GM18508 (cell line): ENCODE data around the gene SLC25A12.
A peak's percentile ranks its signal among the peaks of the same experiment; 100 is the strongest.
"Not testable (repeated sequence)": the region's sequence is repeated elsewhere in the genome, so short reads cannot be mapped to it uniquely, and the experiment has no call there.

Source experiments
- ATAC-seq: cut with Tn5 transposase; IDR thresholded peaks from one replicate; pipeline ENCODE4 v1.9.1; 2021; ENCODE audit warnings: moderate number of reproducible peaks; ENCODE audit not compliant: insufficient read depth, unreplicated experiment

Gene SLC25A12, protein sequence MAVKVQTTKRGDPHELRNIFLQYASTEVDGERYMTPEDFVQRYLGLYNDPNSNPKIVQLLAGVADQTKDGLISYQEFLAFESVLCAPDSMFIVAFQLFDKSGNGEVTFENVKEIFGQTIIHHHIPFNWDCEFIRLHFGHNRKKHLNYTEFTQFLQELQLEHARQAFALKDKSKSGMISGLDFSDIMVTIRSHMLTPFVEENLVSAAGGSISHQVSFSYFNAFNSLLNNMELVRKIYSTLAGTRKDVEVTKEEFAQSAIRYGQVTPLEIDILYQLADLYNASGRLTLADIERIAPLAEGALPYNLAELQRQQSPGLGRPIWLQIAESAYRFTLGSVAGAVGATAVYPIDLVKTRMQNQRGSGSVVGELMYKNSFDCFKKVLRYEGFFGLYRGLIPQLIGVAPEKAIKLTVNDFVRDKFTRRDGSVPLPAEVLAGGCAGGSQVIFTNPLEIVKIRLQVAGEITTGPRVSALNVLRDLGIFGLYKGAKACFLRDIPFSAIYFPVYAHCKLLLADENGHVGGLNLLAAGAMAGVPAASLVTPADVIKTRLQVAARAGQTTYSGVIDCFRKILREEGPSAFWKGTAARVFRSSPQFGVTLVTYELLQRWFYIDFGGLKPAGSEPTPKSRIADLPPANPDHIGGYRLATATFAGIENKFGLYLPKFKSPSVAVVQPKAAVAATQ

DNA sequence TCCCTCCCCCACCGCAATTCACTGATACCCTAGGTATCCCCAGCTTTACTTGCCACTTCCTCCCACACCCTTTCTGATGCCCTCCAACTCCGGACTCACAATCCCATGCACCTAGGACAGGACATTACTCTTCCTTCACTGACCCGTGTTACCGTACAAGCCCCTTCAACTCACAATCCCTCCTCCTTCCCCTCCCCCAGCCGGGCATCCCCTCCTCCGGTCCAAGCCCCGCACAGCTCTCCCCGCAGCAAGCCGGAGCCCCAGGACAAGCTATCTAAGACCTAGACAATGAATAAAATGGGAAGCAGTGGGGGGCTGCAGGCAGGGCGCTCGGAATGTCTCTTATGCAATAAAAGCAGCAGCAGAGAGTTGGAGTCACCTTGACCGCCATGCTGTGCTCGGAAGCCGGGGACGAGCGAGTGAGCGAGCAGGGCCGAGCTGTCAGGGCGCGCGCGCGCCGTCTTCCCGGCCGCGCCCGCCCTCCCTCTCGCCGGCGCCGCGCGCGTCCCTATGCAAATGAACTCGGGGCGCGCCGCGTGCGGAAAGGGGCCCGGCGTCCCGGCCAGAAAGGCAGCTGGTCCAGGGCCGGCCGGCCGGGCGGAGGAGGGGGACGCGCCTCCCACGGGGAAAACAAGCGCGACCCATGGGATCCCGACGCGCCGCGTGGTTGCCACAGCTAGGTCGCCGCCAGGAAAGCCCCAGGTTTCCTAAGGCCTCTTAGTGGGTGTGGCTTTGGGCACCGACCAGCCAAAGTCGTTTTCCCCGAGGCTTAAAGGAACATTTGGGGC, at the start of gene SLC25A12:
Gene SLC25A12, minus strand, starts transcription at position 421 of the 788 bp plus-strand sequence. Its CDS starts 30 bp downstream, at position 391.
- no peak for ATAC-seq

DNA sequence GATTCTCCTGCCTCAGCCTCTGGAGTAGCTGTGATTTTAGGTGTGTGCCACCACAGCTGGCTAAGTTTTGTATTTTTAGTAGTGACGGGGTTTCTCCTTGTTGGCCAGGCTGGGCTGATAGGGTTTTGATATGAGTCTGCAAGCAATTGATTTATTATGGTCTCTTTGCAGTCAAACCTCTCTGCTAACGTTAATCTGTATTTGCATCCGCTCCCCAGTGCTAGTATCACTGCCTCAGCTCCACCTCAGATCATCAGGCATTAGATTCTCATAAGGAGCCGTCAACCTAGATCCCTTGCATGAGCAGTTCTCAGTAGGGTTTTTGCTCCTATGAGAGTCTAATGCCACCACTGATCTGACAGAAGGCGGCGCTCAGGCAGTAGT, 47.3 kb upstream of the SLC25A12 start:
- ATAC-seq = no peak

DNA sequence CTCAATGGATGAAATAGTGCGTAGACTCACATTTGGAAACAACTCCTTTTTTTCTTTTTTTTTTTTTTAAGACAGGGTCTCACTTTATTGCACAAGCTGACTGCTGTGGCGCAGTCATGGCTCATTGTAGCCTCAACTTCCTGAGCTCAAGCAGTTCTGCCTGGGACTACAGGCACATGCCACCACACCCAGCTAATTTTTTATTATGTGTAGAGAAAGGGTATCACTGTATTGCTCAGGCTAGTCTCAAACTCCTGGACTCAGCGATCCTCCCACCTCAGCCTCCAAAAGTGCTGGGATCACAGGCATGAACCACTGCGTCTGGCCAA, 45.7 kb upstream of the SLC25A12 start:
- ATAC-seq = no peak

DNA sequence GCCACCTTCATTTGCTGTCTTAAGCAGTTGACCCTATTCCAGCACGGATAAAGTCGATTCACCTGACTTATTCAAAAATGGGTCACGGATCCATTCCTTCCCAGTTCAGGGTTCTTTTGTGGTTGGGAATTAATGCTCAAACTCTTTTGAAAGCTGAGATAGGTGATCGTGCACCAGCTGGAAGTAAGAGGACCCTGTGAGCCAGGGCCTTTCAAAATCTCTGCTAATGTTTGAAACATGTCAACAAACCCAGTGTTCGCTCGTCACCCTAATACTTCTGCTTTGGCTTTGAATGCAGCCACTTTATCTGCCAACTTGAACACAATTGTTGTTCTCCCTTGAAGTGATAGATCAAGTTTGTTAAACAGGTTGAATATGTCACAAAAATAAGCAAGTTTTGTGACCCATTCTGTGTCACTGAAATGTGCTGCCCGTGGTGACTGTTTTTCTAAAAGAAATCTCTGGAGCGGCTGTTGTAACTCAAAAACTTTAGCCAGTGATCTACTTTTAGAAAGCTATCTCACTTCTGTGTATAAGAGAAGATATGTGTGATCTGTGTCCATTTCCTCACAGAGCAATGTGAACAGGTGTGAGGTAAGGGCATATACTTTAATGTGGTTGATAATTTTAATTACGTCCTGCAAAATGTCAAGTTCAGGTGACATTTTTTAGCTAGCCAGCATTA, 45.2 kb upstream of the SLC25A12 start:
- ATAC-seq = no peak

DNA sequence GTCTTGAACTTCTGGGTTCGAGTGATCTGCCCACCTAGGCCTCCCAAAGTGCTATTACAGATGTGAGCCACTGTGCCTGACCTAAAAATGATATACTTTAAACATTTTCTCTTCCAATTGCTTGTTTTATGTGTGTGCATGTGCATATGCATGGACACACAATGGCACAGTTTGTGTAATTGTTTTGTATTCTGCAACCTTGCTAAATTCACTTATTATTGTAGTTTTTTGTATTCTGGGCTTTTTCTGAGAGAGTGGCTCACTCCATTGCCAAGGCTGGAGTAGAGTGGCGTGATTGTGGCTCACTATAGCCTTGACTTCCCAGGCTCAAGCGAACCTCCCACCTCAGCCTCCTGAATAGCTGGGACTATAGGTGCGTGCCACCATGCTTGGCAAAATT, 36.3 kb upstream of the SLC25A12 start:
- no peak for ATAC-seq

DNA sequence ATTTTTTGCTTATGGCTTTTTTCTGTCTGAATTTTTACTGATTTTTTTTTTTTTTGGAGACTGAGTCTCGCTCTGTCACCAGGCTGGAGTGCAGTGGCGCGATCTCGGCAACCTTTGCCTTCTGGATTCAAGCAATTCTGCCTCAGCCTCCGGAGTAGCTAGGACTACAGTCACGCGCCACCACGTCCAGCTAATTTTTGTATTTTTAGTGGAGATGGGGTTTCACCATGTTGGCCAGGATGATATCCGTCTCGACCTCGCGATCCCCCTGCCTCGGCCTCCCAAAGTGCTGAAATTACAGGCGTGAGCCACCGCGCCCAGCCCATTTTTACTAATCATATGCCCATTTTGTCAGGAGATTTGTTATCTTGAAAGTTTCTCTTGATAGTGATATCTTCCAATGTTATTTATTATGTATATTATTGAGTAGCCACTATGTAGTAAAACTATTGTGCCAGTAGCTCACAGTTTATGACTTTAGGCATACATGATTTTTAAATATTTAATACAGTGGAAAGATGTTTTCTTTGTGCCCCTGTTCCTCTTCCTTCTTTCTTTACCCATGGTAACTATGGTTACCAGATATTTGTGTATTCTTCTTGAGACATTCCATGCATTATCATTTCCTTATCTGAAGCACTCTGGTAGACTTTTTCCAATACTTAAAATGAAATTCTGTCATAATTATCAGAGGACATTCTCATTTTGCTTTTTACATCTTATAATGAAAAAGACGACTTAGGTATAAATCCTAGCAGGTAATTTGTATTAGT, 30.3 kb upstream of the SLC25A12 start:
- ATAC-seq = no peak

DNA sequence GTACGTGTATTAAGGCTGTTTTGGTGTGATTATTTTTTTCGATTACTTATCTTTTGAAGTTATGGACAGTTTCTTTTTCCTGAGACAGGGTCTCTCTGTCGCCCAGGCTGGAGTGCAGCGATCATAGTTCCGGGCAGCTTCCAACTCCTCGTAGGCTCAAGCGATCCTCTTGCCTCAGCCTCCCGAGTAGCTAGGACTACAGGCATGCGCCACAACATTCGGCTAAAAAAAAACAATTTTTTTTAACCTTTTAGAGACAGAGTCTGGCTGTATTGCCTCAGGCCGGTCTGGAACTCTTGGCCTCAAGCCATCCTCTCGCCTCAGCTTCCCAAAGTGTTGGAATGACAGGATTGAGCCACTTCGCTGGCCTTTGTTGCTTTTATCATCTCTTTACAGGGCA, 29.2 kb upstream of the SLC25A12 start:
- no peak for ATAC-seq

DNA sequence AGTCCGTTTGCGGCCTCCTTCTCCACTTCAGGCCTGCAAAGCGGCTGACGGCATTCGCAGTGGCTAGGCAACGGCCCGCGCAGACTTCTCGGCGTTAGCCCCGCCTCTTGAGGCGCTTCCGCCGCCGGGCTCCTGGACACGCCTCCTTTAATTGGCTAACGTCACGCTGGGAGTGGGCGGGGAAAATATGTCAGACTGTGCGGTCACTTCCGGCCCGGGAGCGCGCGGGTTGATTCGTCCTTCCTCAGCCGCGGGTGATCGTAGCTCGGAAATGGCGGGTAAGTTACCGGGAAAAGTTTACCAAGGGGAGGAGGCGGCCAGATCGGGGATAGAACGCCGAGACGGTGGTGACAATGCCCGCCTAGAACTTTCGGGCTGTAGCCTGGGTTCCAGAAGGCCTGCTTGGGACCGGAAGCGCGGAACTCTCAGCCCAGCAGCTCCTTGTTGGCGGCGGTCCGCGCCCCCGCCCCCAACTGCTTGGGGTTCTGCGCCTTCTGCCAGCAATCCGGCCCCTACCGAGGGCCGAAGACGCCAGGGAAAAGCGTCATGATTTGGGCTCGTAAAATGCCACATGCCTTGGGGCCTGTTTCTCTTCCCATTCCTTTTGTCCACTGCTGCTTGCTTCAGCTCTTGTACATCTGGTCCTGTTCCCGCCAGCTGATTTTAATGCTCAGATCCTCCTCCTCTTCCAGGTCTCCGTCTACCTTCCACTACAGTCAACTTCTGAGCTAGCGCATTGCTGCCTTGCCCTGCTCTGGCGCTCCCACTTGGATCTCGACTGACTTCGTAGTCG, 28.4 kb upstream of the SLC25A12 start, which contains the start of gene HAT1:
Gene HAT1, plus strand, starts transcription at position 232 of the 793 bp plus-strand sequence. Its CDS starts 40 bp downstream, at position 272.
- ATAC-seq = peak; percentile 71

DNA sequence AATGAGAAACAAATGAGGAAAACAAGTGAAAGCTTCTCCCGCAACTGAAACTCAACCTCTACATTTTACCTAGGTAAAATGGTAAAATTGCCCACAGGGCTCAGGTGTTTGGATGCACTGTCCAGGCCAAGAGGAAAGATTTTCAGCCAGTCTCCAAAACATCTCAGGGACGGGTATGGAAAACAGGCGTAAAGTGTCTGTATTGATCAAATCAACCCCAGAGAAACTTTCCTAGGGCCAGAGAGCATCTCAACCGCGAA, 27.9 kb upstream of the SLC25A12 start:
- peak; percentile 8 for ATAC-seq

DNA sequence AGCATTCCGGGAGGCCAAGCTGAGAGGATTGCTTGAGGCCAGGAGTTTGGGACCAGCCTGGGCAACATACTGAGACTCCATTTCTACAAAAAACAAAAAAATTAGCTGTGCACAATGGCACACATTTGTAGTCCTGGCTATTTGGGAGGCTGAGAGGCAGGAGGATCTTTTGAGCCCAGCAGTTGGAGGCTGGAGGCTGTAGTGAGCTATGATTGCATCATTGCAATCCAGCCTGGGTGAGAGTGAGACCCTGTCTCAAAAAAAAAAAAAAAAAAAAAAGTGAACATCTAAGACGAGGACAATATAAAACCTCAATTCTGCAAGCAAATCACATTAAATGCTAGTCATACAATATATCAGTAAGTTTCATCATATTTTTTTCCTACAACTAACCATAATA, 25.4 kb upstream of the SLC25A12 start:
- ATAC-seq = no peak

DNA sequence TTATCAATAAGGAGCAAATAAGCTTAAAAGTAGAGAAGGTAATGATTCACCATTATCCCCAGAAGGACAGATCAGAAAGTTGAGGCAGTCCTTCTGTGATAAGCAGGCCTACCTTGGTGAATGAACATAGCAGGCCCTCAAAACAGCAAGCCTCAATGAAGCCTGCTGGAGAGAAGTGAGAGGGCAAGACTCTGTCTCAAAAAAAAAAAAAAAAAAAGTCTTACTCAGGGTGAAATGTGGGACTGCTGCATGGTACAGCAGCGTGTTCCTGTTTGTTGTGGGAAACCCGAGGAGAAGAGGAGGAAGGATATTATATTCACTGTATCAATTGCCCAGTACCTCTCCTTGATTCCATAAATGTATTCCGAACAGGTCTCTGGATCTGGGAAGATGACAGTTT, 19.5 kb upstream of the SLC25A12 start:
- ATAC-seq = no peak

DNA sequence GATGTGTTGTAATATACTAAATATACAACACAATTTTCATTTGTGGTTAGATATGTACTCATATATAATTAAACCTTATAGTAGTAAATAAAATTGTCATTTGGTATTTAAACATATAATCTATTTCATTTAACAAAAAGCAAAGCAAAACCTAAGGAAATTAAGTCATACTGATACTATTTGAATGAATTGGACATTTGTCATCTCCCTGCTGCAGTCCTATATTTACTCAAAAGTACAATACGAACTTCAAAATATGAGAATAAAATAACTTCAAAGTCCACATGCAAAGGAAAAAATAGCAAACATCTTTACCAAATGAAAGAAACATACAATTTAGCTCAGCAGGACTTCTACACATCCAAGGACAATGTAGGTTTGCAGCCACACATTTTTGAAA, 16.4 kb upstream of the SLC25A12 start:
- ATAC-seq = no peak

DNA sequence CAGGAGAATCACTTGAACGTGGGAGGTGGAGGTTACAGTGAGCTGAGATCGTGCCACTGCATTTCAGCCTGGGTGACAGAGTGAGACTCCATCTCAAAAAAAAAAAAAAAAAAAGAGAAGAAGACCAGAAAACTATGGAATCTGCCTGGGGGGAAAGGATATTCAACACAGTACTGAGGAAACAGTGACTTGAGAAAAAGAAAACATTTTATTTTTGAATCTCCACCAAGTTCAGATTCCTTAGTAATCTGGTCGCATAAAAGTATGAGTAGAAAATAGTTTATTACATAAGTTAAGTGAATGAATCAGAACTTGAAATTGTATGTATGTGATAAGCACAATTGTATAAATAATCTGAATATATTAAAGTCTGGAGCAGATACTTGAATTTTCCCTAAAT, 15.2 kb upstream of the SLC25A12 start:
- no peak for ATAC-seq

DNA sequence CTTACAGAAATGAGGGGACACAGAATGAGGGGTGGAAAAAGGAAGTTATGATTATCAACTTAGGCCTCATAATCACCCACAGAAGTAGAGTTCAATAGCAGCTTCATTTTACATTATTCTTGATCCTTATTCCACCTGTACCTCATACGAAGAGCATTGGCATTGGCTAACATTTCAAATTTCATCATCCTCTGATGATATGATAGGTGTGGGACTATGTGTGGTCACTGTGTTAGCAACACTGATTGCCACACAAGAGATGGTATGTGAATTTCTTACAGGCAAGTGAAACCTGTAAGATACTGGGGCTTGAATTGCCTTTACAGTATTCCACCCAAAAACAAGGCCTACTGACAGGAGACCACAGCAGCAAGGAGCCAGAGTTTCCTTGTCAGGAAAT, 14.2 kb upstream of the SLC25A12 start:
- ATAC-seq = no peak

DNA sequence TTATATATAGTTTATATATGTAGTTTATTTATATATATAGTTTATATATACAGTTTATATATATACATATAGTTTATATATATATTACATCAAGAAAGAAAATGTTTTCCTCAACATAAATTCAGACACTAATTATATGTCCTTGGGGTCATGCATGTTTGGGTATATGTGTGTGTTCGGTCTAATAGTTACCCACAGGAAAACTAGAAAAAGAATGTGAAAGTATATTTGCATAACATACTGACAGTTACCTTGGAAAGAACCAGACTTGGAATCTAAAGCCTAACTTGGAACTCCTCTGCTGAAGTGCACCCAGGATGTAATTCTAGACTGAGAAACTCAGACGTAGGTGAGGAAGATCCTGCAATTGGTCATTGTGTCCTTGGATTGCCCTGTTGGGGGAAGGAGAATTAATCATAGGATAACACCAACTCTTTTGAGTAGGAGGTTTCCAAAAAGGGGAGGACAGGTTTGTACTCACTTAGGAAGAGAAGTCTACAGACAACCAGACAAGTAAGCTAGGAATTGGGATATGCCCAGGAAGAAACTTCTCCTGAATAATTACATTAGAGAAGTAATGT, 8.9 kb upstream of the SLC25A12 start:
- ATAC-seq = no peak

DNA sequence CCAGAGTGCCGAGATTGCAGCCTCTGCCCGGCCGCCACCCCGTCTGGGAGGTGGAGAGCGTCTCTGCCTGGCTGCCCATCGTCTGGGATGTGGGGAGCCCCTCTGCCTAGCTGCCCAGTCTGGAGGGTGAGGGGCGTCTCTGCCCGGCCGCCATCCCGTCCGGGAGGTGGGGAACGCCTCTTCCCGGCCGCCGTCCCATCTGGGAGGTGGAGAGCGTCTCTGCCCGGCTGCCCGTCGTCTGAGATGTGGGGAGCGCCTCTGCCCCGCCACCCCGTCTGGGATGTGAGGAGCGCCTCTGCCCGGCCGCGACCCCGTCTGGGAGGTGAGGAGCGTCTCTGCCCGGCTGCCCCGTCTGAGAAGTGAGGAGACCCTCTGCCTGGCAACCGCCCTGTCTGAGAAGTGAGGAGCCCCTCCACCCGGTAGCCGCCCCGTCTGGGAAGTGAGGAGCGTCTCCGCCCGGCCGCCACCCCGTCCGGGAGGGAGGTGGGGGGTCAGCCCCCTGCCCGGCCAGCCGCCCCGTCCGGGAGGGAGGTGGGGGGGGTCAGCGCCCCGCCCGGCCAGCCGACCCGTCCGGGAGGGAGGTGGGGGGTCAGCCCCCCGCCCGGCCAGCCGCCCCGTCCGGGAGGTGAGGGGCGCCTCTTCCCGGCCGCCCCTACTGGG, 5.7 kb upstream of the SLC25A12 start:
- not testable (repeated sequence) for ATAC-seq

DNA sequence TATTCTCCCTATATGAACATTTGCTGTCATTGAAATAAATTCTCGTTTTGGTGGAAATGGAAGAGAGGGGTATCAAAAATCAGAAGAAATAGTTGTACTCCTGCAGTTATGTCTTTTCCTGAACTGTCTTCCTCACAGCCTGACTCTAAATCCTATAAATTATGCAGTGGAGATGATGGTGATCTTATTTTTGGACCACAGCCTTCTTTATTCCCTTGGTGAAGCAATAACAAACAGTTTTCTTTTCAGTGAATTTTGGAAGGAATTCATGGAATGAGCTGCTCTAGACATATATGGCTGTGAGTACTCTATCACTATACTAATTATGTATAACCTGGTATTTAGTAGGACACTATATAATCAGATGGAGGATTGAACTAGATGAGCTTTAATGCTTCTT, 1.7 kb upstream of the SLC25A12 start:
- no peak for ATAC-seq

DNA sequence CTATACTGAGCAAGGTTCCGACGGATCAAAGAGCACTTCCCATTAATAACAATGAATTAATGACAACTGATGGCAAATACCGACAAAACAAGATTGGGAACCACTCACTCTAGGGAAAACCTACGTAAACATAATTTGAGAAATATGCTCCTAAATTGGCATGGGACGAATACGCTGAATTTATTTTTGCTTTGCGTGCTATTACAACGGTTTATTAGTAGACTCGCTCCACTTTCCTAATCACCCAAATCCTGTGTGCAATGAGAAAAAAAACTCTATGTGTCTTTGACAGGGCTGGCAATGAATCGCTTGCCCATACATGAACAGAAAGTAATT, 536 bp upstream of the SLC25A12 start:
- ATAC-seq = no peak
